Gastroesophageal sphincter (tissue), 4 donors: ENCODE results near the gene LRIG1. TPM values are rescaled to one million over a fixed set of nuclear protein-coding genes. Genes with fewer than 3 reads are reported as not detected.

Experiments
- ATAC-seq: fragments of 150-250 bp; one replicate; pipeline ENCODE4 v1.9.1; 2016; ENCODE audit warnings: mild to moderate bottlenecking, moderate library complexity
- H3K27ac ChIP-seq, 4 donors: fragments of 200-600 bp; sonication (generic) in 3 of 4; 1 replicate in 3 of 4; 2 replicates in 1 of 4; pipeline ENCODE4 v1.5.1; 2016 to 2019
- H3K27me3 ChIP-seq: fragments of 200-600 bp; sonication (generic); one replicate; pipeline ENCODE4 v1.5.1; 2019
- H3K36me3 ChIP-seq, 2 donors: fragments of 200-600 bp; sonication (generic); one replicate each; pipeline ENCODE4 v1.5.1; 2019; ENCODE audit warnings: control low read depth in 1 of 2
- H3K4me1 ChIP-seq, 3 donors: fragments of 200-600 bp; sonication (generic); 1 replicate in 2 of 3; 2 replicates in 1 of 3; pipeline ENCODE4 v1.5.1; 2016 to 2019; ENCODE audit warnings: control low read depth in 2 of 3
- H3K4me3 ChIP-seq, 2 donors: fragments of 200-600 bp; sonication (generic); one replicate each; pipeline ENCODE4 v1.5.1; 2019; ENCODE audit warnings: mild to moderate bottlenecking in 1 of 2, moderate library complexity in 1 of 2
- H3K9me3 ChIP-seq, 3 donors: fragments of 200-600 bp; sonication (generic); one replicate each; pipeline ENCODE4 v1.5.1; 2017 to 2019; ENCODE audit warnings: control low read depth in 2 of 3
- EP300 ChIP-seq: sonication (generic); formaldehyde crosslinking; IDR thresholded peaks from one replicate; pipeline ENCODE4 v1.6.1; 2017; ENCODE audit warnings: antibody characterized with exemption, mild to moderate bottlenecking
- POLR2A ChIP-seq, 2 donors: fragments of 450-650 bp; IDR thresholded peaks; one replicate each; pipeline ENCODE4 v1.6.1; 2017; ENCODE audit warnings: antibody characterized with exemption in 2 of 2, mild to moderate bottlenecking in 2 of 2, moderate library complexity in 1 of 2
- POLR2AphosphoS5 ChIP-seq: sonication (generic); formaldehyde crosslinking; IDR thresholded peaks from one replicate; pipeline ENCODE4 v1.6.1; 2017; ENCODE audit warnings: antibody characterized with exemption
- WGBS, 2 donors: methylation state at CpG; one replicate each; pipeline ENCODE4 v1.1.5; 2018; ENCODE audit warnings: low coverage in 1 of 2; 5-methylcytosine and 5-hydroxymethylcytosine counted together
- total RNA-seq, 4 donors: library from RNA; depleted of rRNA; stranded (reverse); fragments of >200 nt; gene quantifications; one replicate each; pipeline ENCODE4 v1.1.0, GENCODE V29; 2016
- TF ChIP-seq, protein P1 (sequence below), 4 experiments: fragments of 200-600 bp in 2 of 4; fragments of 450-650 bp in 2 of 4; sonication (generic) in 1 of 4; IDR thresholded peaks; one replicate each; pipeline ENCODE4 v1.5.1; 2017 to 2019; ENCODE audit warnings: antibody characterized with exemption in 4 of 4, mild to moderate bottlenecking in 2 of 4, moderate library complexity in 2 of 4

The LRIG1 gene
- total RNA-seq, 4 donors from 2014 or later, result 104 to 217 (median 157) TPM

- 42 to 58% methylated on average over 9 to 13 of the region's 13 CpGs for WGBS, 2 donors
- Histone ChIP-seq H3K27me3 (no peaks in the 10 kb centered on the region), H3K9me3 (no peaks in the 10 kb centered on the region), H3K4me3 (no peak overlapping the region), H3K4me1 (peaks cover 0 to 49% (median 7%) of the 10 kb centered on the region in 3 donors), H3K27ac (peak overlapping the region in 3 of 4 donors; percentile 18 to 60 (median 40)), H3K36me3 (peaks cover 0 to 86% of the 10 kb centered on the region in 2 donors)
- ATAC-seq, result no peak
- TF ChIP-seq, protein P1, sequence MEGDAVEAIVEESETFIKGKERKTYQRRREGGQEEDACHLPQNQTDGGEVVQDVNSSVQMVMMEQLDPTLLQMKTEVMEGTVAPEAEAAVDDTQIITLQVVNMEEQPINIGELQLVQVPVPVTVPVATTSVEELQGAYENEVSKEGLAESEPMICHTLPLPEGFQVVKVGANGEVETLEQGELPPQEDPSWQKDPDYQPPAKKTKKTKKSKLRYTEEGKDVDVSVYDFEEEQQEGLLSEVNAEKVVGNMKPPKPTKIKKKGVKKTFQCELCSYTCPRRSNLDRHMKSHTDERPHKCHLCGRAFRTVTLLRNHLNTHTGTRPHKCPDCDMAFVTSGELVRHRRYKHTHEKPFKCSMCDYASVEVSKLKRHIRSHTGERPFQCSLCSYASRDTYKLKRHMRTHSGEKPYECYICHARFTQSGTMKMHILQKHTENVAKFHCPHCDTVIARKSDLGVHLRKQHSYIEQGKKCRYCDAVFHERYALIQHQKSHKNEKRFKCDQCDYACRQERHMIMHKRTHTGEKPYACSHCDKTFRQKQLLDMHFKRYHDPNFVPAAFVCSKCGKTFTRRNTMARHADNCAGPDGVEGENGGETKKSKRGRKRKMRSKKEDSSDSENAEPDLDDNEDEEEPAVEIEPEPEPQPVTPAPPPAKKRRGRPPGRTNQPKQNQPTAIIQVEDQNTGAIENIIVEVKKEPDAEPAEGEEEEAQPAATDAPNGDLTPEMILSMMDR (IDR thresholded peaks at IDR 0.05), result no peak
- TF ChIP-seq POLR2AphosphoS5 (peak; percentile 62), EP300 (no peak), POLR2A (IDR thresholded peaks at IDR 0.05) (no peak)
Measured at GRCh38 chr3:66393333-66394005, 107.4 kb downstream of the LRIG1 start.

DNA sequence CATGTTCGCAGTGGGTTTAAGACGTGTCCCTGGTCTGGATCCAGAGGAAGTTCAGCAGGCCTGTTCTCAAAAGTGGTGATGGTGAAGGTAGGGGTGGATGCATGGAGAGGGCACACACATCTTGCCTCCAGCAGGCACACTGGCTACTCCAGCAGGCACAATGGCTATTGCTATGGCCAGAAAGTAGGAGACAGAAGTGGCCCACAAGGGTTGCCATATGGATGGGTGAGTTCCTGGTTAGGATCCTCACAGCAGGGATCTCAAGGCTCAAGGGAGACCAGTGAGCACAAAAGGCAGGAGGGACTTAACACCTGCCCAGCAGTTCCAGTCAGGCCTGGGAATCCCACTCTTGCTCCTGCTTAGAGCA, 107.9 kb downstream of the LRIG1 start:
- Histone ChIP-seq H3K27ac (peak overlapping the region in 3 of 4 donors; percentile 9 to 60 (median 40)), H3K36me3 (peaks cover 0 to 81% of the 10 kb centered on the region in 2 donors), H3K27me3 (no peaks in the 10 kb centered on the region), H3K4me3 (no peak overlapping the region), H3K4me1 (peaks cover 0 to 43% (median 7%) of the 10 kb centered on the region in 3 donors), H3K9me3 (no peaks in the 10 kb centered on the region)
- 83 to 100% methylated on average over 1 to 2 of the region's 2 CpGs for WGBS, 2 donors
- ATAC-seq, result no peak
- TF ChIP-seq EP300 (no peak), POLR2A (IDR thresholded peaks at IDR 0.05) (no peak), POLR2AphosphoS5 (no peak)
- TF ChIP-seq, protein P1 (IDR thresholded peaks at IDR 0.05), result no peak

DNA sequence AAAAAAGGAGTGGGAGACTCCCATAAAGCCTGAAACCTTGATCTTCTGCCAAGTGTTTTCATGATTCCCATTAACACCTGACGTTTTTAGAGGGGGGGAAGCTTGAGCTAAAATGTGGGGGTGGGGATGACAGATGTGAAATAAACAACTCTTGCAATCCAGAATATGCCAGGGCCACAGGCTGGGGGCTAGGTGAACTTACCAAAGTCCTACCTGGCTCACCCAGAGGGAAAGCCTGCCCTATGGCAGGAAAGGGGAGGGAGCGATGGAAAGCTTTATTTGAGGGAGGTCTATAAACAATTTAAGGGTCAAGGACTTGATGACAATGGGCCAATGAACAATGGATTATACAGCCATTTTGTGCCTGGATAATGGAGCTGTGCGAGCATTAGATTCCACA, 108.3 kb downstream of the LRIG1 start:
- TF ChIP-seq EP300 (no peak), POLR2AphosphoS5 (no peak), POLR2A (IDR thresholded peaks at IDR 0.05) (no peak)
- TF ChIP-seq, protein P1 (IDR thresholded peaks at IDR 0.05), result no peak
- Histone ChIP-seq H3K4me3 (no peak overlapping the region), H3K36me3 (peaks cover 0 to 76% of the 10 kb centered on the region in 2 donors), H3K4me1 (peaks cover 0 to 39% (median 7%) of the 10 kb centered on the region in 3 donors), H3K9me3 (no peaks in the 10 kb centered on the region), H3K27me3 (no peaks in the 10 kb centered on the region), H3K27ac (peak overlapping the region in 2 of 4 donors; percentile 40 to 60)
- 72 to 100% methylated on average over 2 to 3 of the region's 3 CpGs for WGBS, 2 donors
- ATAC-seq, result no peak

DNA sequence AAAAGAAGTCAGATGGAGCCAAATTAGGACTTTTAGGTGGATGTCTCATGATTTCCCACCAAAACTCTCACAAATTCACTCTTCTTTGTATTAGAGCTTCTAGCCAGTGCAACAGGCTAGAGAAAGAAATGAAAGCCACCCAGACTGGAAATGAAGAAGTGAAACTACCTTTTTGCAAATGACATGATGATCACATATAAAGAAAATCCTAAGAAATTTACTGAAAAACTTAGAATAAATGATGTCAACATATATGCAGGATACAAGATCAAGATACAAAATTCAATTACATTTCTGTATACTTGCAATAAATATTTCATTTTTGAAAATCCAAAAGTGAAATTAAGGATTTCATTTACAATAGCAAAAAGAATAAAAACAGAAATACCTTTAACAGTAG, 110.8 kb downstream of the LRIG1 start:
- Histone ChIP-seq H3K4me3 (no peak overlapping the region), H3K27me3 (no peaks in the 10 kb centered on the region), H3K4me1 (peaks cover 0 to 30% (median 7%) of the 10 kb centered on the region in 3 donors), H3K36me3 (peaks cover 4 to 76% of the 10 kb centered on the region in 2 donors), H3K27ac (no peak overlapping the region), H3K9me3 (no peaks in the 10 kb centered on the region)
- TF ChIP-seq, protein P1 (IDR thresholded peaks at IDR 0.05), result no peak
- no peak for TF ChIP-seq POLR2A (IDR thresholded peaks at IDR 0.05)
- TF ChIP-seq POLR2AphosphoS5, result no peak
- no peak for TF ChIP-seq EP300
- no peak for ATAC-seq
